Activated CD8-positive, alpha-beta memory T cell treated with anti-CD3 and anti-CD28 coated beads for 4 hours (primary cell): ENCODE data around the gene LLGL2.

Experiments
- DNase-seq, 2 donors: peaks; one replicate each; pipeline ENCODE4 v3.0.0-alpha.2; 2020; ENCODE audit warnings: low read depth in 2 of 2

Gene LLGL2

GRCh38 chr17:75521951-75522727 is 3.4 kb upstream of the LLGL2 start:
- DNase-seq: no peak

GRCh38 chr17:75523647-75524046 is 1.9 kb upstream of the LLGL2 start:
- no peak for DNase-seq

- no peak for DNase-seq
Measured at GRCh38 chr17:75524269-75524969, 1.1 kb upstream of the LLGL2 start.

GRCh38 chr17:75525806-75526554 is 483 bp downstream of the LLGL2 start:
- no peak for DNase-seq

GRCh38 chr17:75526555-75527270 is 1.2 kb downstream of the LLGL2 start:
- no peak for DNase-seq

GRCh38 chr17:75530837-75531720 is 5.6 kb downstream of the LLGL2 start:
- DNase-seq: no peak

GRCh38 chr17:75531721-75532072 is 6.2 kb downstream of the LLGL2 start:
- no peak for DNase-seq

GRCh38 chr17:75535119-75535537 is 9.6 kb downstream of the LLGL2 start:
- peak; percentile 30 to 38 for DNase-seq

- no peak for DNase-seq
Measured at GRCh38 chr17:75535871-75536270, 10.4 kb downstream of the LLGL2 start.

GRCh38 chr17:75536366-75536765 is 10.9 kb downstream of the LLGL2 start:
- DNase-seq: no peak

GRCh38 chr17:75539967-75540729 is 14.7 kb downstream of the LLGL2 start:
- no peak for DNase-seq

GRCh38 chr17:75540923-75541503 is 15.5 kb downstream of the LLGL2 start:
- no peak for DNase-seq

- no peak for DNase-seq
Measured at GRCh38 chr17:75542229-75542628, 16.7 kb downstream of the LLGL2 start.

GRCh38 chr17:75542728-75543336 is 17.3 kb downstream of the LLGL2 start:
- no peak for DNase-seq

- no peak for DNase-seq
Measured at GRCh38 chr17:75544250-75544649, 18.8 kb downstream of the LLGL2 start.

GRCh38 chr17:75546181-75546580 is 20.7 kb downstream of the LLGL2 start:
- no peak for DNase-seq

GRCh38 chr17:75547091-75547490 is 21.6 kb downstream of the LLGL2 start:
- no peak for DNase-seq

GRCh38 chr17:75548813-75549212 is 23.3 kb downstream of the LLGL2 start:
- DNase-seq: no peak
